ENCODE measurements around the gene ZNF3.

The ZNF3 gene

GRCh38 chr7:100081535-100082102, at the start of gene ZNF3:
Gene ZNF3, minus strand, starts transcription at chr7:100081723. Its CDS starts 4,366 bp downstream, at chr7:100077357.
- TF ChIP-seq GATA2 (IDR thresholded peaks at IDR 0.05; ENCODE audit: low read depth, low read length) (no peak; the same call in 1 of the 2 replicates), GATA3 (IDR thresholded peaks at IDR 0.05; ENCODE audit: low read depth, low read length) (no peak)

GRCh38 chr7:100130608-100131453, 49.3 kb upstream of the ZNF3 start:
- TF ChIP-seq GATA3 (IDR thresholded peaks at IDR 0.05; ENCODE audit: low read depth, low read length) (no peak), GATA2 (IDR thresholded peaks at IDR 0.05; ENCODE audit: low read depth, low read length) (no peak)

- TF ChIP-seq GATA2 (IDR thresholded peaks at IDR 0.05; ENCODE audit: low read depth, low read length) (no peak), GATA3 (IDR thresholded peaks at IDR 0.05; ENCODE audit: low read depth, low read length) (no peak)
These were observed 47.1 kb upstream of the ZNF3 start for GRCh38 chr7:100128637-100128963.

- TF ChIP-seq GATA2 (IDR thresholded peaks at IDR 0.05; ENCODE audit: low read depth, low read length) (no peak), GATA3 (IDR thresholded peaks at IDR 0.05; ENCODE audit: low read depth, low read length) (no peak)
These were observed 46.5 kb upstream of the ZNF3 start for GRCh38 chr7:100127866-100128636.

- no peak for TF ChIP-seq GATA2 (IDR thresholded peaks at IDR 0.05; ENCODE audit: low read depth, low read length)
- no peak for TF ChIP-seq GATA3 (IDR thresholded peaks at IDR 0.05; ENCODE audit: low read depth, low read length)
These were observed 45.7 kb upstream of the ZNF3 start, which contains the start of gene MBLAC1 for GRCh38 chr7:100126931-100127865. Gene MBLAC1, plus strand, starts transcription at chr7:100126967. Its CDS starts 429 bp downstream, at chr7:100127396.

- no peak for TF ChIP-seq GATA2 (IDR thresholded peaks at IDR 0.05; ENCODE audit: low read depth, low read length)
- no peak for TF ChIP-seq GATA3 (IDR thresholded peaks at IDR 0.05; ENCODE audit: low read depth, low read length)
These were observed 44.9 kb upstream of the ZNF3 start for GRCh38 chr7:100126239-100126930.

GRCh38 chr7:100124301-100125230, 43.0 kb upstream of the ZNF3 start:
- no peak for TF ChIP-seq GATA3 (IDR thresholded peaks at IDR 0.05; ENCODE audit: low read depth, low read length)
- TF ChIP-seq GATA2 (IDR thresholded peaks at IDR 0.05; ENCODE audit: low read depth, low read length) = no peak

- TF ChIP-seq GATA2 (IDR thresholded peaks at IDR 0.05; ENCODE audit: low read depth, low read length) = no peak
- TF ChIP-seq GATA3 (IDR thresholded peaks at IDR 0.05; ENCODE audit: low read depth, low read length) = no peak
These were observed 41.0 kb upstream of the ZNF3 start for GRCh38 chr7:100122568-100122967.

GRCh38 chr7:100122067-100122466, 40.5 kb upstream of the ZNF3 start:
- no peak for TF ChIP-seq GATA3 (IDR thresholded peaks at IDR 0.05; ENCODE audit: low read depth, low read length)
- no peak for TF ChIP-seq GATA2 (IDR thresholded peaks at IDR 0.05; ENCODE audit: low read depth, low read length)

GRCh38 chr7:100120733-100121036, 39.2 kb upstream of the ZNF3 start:
- no peak for TF ChIP-seq GATA3 (IDR thresholded peaks at IDR 0.05; ENCODE audit: low read depth, low read length)
- no peak for TF ChIP-seq GATA2 (IDR thresholded peaks at IDR 0.05; ENCODE audit: low read depth, low read length)

- TF ChIP-seq GATA3 (IDR thresholded peaks at IDR 0.05; ENCODE audit: low read depth, low read length) = no peak
- no peak for TF ChIP-seq GATA2 (IDR thresholded peaks at IDR 0.05; ENCODE audit: low read depth, low read length)
These were observed 38.6 kb upstream of the ZNF3 start for GRCh38 chr7:100119970-100120732.
